Measurements from ENCODE around the gene TMEM145.

DNA sequence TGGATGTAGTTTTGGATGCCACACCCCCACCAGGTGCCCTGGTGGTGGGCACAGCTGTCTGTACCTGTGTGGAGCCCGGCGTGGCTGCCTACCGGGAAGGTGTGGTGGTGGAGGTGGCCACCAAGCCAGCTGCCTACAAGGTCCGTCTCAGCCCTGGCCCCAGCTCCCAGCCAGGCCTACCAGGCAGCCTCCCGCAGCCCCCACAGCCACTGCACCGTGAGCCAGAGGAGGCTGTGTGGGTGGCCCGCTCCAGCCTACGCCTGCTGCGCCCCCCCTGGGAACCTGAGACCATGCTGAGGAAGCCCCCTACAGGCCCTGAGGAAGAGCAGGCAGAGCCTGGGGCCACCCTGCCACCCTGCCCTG lies 40.6 kb upstream of the TMEM145 start:
- no peak for TF ChIP-seq EZH2 (IDR thresholded peaks at IDR 0.05; ENCODE audit: borderline replicate concordance, low read length)
- TF ChIP-seq, protein P1, sequence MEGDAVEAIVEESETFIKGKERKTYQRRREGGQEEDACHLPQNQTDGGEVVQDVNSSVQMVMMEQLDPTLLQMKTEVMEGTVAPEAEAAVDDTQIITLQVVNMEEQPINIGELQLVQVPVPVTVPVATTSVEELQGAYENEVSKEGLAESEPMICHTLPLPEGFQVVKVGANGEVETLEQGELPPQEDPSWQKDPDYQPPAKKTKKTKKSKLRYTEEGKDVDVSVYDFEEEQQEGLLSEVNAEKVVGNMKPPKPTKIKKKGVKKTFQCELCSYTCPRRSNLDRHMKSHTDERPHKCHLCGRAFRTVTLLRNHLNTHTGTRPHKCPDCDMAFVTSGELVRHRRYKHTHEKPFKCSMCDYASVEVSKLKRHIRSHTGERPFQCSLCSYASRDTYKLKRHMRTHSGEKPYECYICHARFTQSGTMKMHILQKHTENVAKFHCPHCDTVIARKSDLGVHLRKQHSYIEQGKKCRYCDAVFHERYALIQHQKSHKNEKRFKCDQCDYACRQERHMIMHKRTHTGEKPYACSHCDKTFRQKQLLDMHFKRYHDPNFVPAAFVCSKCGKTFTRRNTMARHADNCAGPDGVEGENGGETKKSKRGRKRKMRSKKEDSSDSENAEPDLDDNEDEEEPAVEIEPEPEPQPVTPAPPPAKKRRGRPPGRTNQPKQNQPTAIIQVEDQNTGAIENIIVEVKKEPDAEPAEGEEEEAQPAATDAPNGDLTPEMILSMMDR (IDR thresholded peaks at IDR 0.05; ENCODE audit: low read length), result no peak

Measured in OCI-LY1 (cell line).